Kidney (tissue), 14 donors: ENCODE measurements around the gene KIRREL3. TPM values are rescaled to one million over a fixed set of nuclear protein-coding genes. Genes with fewer than 3 reads are reported as not detected.

Experiments used
- DNase-seq, 5 donors: peaks; one replicate each; pipeline ENCODE4 v3.0.0-alpha.2; 2013 to 2020
- FAIRE-seq: peaks from 2 replicates; lab custom pipeline; 2012; peaks lifted over from hg19 to GRCh38; lab: Jason Lieb, UNC
- H3K27ac ChIP-seq, 2 donors: one replicate each; pipeline ENCODE4 v1.7.0; 2013; ENCODE audit warnings: low read depth in 2 of 2, low read length in 2 of 2, inconsistent platforms in 1 of 2
- H3K27me3 ChIP-seq: one replicate; pipeline ENCODE4 v1.7.1; 2013; ENCODE audit warnings: low read length, inconsistent platforms; ENCODE audit not compliant: control insufficient read depth, insufficient read depth
- H3K36me3 ChIP-seq, 3 donors: one replicate each; pipeline versions ENCODE4 v1.7.0 to v1.7.1; 2013; ENCODE audit warnings: low read length in 3 of 3, control low read depth in 1 of 3, inconsistent platforms in 1 of 3; ENCODE audit not compliant: insufficient read depth in 3 of 3, control insufficient read depth in 2 of 3
- H3K4me1 ChIP-seq, 3 donors: one replicate each; pipeline versions ENCODE4 v1.7.0 to v1.7.1; 2013; ENCODE audit warnings: low read length in 3 of 3, inconsistent platforms in 1 of 3, low read depth in 1 of 3; ENCODE audit not compliant: control insufficient read depth in 2 of 3, insufficient read depth in 2 of 3
- H3K4me3 ChIP-seq, 3 donors: one replicate each; pipeline versions ENCODE4 v1.7.0 to v1.8.1; 2013; ENCODE audit warnings: low read length in 3 of 3, control low read depth in 1 of 3, inconsistent platforms in 1 of 3
- H3K9ac ChIP-seq, 3 donors: one replicate each; pipeline versions ENCODE4 v1.7.0 to v1.7.1; 2013; ENCODE audit warnings: low read length in 3 of 3, control low read depth in 1 of 3, inconsistent platforms in 1 of 3
- H3K9me3 ChIP-seq, 3 donors: one replicate each; pipeline versions ENCODE4 v1.7.0 to v1.7.1; 2013; ENCODE audit warnings: low read length in 3 of 3, control low read depth in 1 of 3, inconsistent platforms in 1 of 3; ENCODE audit not compliant: control insufficient read depth in 2 of 3, insufficient read depth in 1 of 3
- intact Hi-C: fragments of 100-400 bp; cut with DNase I; formaldehyde crosslinking; loops from one replicate; pipeline ENCODE4 v1.11.1; 2022
- polyA plus RNA-seq: library from polyadenylated mRNA; stranded (reverse); fragments of 350-450 nt; fragmentation: Illumina TruSeq; extraction: RNeasy Lipid Tissue Mini Kit (QIAGEN cat#74804); gene quantifications from one replicate; pipeline ENCODE4 v1.2.3, GENCODE V29; 2014; ENCODE audit warnings: low read depth, low replicate concordance; ENCODE audit not compliant: insufficient read depth
- total RNA-seq: library from RNA; stranded (reverse); fragmentation: NEBNext Ultra II Directional; extraction: Animal tissue kit (Norgen Biotek cat#: 25700); gene quantifications from one replicate; pipeline ENCODE4 v1.2.1, GENCODE V29; 2021
- TF ChIP-seq, protein P1 (sequence below): IDR thresholded peaks from 3 replicates; pipeline ENCODE4 v1.5.1; 2012; ENCODE audit warnings: mild to moderate bottlenecking, moderate library complexity, borderline replicate concordance; ENCODE audit not compliant: insufficient read depth; ENCODE audit errors: extremely low read depth
- donor health status: control.
- donor health status: control.
- donor health status: control.
- donor health status: control.
- donor health status: control.
- donor health status: DM: yes; HTN: yes; CAD: no.
- donor health status: Normal renal cell carcinoma (clear cell type).

KIRREL3 gene
- total and polyA plus RNA-seq, 2 donors from 2014 or later = 0.19 to 0.22 TPM

DNA sequence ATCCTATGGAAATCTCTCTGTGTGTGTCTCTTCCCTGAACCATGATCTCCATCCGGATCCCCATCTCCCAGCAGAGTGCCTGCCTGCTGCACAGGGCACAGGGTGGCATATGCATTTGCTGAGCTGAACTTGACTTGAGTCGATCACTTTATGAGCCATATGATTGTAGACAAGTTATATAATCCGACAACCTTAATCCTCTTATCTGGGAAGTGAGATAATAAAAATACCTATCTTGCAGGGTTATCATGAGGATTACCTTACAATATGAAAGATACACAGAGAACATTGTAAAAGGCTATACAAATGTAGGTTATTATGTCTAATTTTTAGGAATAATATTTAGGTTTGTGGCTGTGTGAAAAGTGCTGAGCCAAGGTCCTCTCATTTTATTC, 520.6 kb downstream of the KIRREL3 start:
- Histone ChIP-seq H3K9me3 (peaks cover 0 to 2% (median 0%) of the 10 kb centered on the region in 3 donors), H3K4me3 (no peak overlapping the region), H3K27ac (no peak overlapping the region), H3K9ac (no peak overlapping the region), H3K27me3 (no peaks in the 10 kb centered on the region), H3K4me1 (peaks cover 0 to 6% (median 0%) of the 10 kb centered on the region in 3 donors), H3K36me3 (no peaks in the 10 kb centered on the region)
- no peak for DNase-seq
- TF ChIP-seq, protein P1, sequence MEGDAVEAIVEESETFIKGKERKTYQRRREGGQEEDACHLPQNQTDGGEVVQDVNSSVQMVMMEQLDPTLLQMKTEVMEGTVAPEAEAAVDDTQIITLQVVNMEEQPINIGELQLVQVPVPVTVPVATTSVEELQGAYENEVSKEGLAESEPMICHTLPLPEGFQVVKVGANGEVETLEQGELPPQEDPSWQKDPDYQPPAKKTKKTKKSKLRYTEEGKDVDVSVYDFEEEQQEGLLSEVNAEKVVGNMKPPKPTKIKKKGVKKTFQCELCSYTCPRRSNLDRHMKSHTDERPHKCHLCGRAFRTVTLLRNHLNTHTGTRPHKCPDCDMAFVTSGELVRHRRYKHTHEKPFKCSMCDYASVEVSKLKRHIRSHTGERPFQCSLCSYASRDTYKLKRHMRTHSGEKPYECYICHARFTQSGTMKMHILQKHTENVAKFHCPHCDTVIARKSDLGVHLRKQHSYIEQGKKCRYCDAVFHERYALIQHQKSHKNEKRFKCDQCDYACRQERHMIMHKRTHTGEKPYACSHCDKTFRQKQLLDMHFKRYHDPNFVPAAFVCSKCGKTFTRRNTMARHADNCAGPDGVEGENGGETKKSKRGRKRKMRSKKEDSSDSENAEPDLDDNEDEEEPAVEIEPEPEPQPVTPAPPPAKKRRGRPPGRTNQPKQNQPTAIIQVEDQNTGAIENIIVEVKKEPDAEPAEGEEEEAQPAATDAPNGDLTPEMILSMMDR = no peak
- intact Hi-C loops = loop anchor here (5.0 kb wide), 1 partner anchor 168 kb away; no protein-coding TSS in a partner anchor
- FAIRE-seq = no peak

DNA sequence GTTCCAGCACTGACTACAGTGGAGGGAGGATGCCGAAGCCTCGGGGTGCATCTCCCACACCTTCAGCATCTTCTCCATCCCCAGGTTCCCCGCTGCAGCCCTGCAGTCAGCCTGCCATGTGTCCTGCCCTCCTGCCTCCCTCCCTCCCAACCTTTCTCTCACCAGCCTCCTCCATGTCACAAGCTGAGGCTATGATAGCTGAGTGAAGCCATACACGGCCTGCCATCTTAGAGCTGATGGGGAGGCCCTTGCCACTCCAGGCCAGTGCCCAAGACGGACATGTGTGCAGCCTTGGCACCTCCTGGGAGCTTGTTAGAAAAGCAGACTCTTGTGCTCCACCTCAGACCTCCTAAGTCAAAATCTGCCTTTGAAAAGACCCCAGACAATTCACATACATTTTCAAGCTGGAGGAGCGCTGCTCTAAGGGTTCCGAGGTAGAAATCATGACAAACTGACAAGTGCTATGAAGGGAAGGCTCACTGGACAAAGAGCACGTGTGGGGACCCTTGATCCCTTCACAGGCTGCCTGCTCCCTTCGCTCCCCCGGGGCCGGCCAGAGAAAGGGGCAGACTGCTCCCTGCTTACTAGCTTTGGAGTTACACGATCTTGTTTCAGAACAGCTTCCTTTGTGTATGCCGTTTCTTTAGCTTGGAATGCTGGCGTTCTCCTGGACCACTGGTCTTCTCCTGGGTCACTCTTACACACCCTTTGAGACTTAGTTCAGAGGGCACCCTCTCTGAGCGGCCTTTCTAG, 521.2 kb downstream of the KIRREL3 start:
- Histone ChIP-seq H3K9me3 (peaks cover 0 to 2% (median 0%) of the 10 kb centered on the region in 3 donors), H3K4me3 (no peak overlapping the region), H3K4me1 (peaks cover 0 to 6% (median 0%) of the 10 kb centered on the region in 3 donors), H3K27ac (no peak overlapping the region), H3K36me3 (no peaks in the 10 kb centered on the region), H3K9ac (no peak overlapping the region), H3K27me3 (no peaks in the 10 kb centered on the region)
- TF ChIP-seq, protein P1 = no peak
- intact Hi-C loops = no loop called here
- FAIRE-seq = no peak
- DNase-seq = peak in 1 of 5 donors; percentile 49

DNA sequence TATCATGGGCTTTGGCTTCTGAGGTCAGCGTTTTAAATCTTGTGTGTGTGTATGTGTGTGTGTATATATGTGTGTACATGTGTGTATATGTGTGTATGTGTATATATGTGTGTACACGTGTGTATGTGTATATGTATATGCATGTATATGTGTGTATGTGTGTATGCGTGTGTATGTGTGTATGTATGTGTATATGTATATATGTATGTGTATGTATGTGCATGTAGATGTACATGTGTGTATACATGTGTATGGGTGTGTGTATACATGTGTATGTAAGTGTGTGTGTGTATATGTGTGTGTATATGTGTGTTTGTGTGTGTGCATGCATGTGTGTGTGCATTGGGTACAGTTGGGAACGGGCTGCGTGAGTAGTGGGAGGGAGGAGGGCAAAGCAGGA, 522.1 kb downstream of the KIRREL3 start:
- H3K4me1 ChIP-seq = peaks cover 0 to 6% (median 0%) of the 10 kb centered on the region in 3 donors
- intact Hi-C loops = no loop called here
- H3K27ac ChIP-seq = no peak overlapping the region
- no peak for FAIRE-seq
- TF ChIP-seq, protein P1 = no peak
- peak overlapping the region in 1 of 3 donors; percentile 19 for H3K9ac ChIP-seq
- peaks cover 0 to 2% (median 0%) of the 10 kb centered on the region in 3 donors for H3K9me3 ChIP-seq
- H3K27me3 ChIP-seq = no peaks in the 10 kb centered on the region
- no peak for DNase-seq
- no peaks in the 10 kb centered on the region for H3K36me3 ChIP-seq
- peak overlapping the region in 1 of 3 donors; percentile 20 for H3K4me3 ChIP-seq
